EL (cell line): Measurements from ENCODE around the gene TBC1D1.
A peak's percentile ranks its signal among the peaks of the same experiment; 100 is the strongest.
"Not testable (repeated sequence)": the region's sequence is repeated elsewhere in the genome, so short reads cannot be mapped to it uniquely, and the experiment has no call there.

ENCODE experiments used
- DNase-seq: peaks from one replicate; pipeline ENCODE4 v3.0.0-alpha.2; 2016

The TBC1D1 gene

DNA sequence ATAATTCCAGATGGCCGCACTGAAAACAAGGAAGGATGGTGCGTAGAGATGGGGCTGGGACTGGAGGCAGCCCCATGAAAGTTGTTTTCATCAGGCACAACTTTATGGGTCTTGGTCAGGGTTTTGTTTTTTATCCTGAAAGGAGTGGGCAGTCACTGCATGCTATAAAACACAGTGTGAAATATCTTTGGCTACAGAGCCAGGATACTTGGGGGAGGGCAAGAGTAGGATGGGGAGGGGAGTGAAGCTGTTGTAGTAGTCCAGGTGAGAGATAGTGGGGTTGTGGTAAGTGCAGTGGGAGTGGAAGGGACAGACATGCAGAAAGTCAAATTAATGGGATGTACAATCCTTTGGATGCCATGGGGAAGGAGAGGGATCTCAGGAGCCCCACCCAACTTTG, 125.8 kb downstream of the TBC1D1 start:
- DNase-seq: no peak

GRCh38 chr4:38017609-38018008, 126.7 kb downstream of the TBC1D1 start:
- DNase-seq: no peak

DNA sequence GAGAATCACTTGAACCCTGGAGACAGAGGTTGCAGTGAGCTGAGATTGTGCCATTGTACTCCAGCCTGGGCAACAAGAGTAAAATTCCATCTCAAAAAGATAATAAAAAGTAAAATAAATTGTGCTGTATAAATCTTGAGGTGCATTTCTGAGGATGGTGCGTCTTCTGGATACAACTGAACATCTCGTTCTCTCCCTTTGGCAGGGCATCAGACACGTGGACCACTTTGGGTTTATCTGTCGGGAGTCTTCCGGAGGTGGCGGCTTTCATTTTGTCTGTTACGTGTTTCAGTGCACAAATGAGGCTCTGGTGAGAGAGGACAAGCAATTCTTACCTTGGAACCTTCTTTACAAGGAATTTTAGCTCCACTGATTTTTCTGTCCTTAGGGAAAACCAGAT, 129.5 kb downstream of the TBC1D1 start:
- DNase-seq: no peak

- not testable (repeated sequence) for DNase-seq
Measured at GRCh38 chr4:38020961-38021360, 130.1 kb downstream of the TBC1D1 start.

GRCh38 chr4:38021751-38022150, 130.9 kb downstream of the TBC1D1 start:
- DNase-seq: no peak

DNA sequence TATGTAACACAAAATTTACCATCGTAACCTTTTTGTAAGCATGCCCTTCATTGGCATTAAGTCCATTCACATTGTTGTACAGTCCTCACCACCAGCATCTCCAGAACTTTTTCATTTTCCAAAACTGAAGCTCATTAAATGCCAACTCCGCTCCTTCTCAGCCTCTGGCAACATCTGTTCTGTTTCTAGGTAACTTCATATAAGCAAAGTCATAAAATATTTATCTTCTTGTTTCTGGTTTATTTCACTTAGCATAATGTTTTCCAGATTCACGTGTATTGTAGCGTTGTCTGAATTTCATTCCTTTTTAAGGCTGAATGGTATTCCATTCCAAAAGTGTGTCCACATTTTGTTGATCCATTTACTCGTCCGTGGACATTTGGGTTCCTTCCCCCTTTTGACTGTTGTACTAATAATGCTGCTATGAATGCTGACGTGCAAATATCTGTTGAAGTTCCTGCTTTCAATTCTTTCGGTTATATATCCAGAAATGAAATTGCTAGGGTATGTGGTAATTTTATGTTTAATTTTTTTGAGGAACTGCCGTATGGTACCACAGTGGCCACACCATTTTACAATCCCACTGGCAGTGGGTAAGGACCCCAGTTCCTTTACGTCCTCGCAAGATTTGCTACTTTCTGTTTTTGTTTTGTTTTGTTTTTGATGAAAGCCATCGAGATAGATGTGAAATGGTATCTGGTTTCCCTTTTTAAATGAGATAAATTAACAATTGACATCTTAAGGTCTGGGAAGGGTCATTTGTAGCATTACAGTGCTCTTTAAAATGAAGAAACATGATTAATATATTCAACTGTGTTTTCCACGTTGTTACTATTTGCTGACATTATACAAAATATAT, 132.7 kb downstream of the TBC1D1 start:
- no peak for DNase-seq

DNA sequence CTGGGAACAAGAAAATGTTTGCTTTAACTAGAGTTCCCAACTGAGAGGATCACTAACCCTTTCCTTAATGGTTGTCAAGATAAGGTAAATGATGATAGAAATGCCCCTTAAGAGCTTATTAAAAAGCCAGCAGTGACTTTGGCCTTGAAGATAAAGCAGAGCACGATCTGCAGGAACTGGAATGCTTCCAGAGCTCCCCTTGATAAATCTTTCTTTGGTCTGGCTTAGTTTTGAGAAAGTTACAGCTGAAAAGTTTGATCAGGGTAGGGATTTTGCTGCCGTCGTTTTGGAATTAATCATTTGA, 133.3 kb downstream of the TBC1D1 start:
- DNase-seq: no peak

GRCh38 chr4:38025665-38026064, 134.8 kb downstream of the TBC1D1 start:
- no peak for DNase-seq

DNA sequence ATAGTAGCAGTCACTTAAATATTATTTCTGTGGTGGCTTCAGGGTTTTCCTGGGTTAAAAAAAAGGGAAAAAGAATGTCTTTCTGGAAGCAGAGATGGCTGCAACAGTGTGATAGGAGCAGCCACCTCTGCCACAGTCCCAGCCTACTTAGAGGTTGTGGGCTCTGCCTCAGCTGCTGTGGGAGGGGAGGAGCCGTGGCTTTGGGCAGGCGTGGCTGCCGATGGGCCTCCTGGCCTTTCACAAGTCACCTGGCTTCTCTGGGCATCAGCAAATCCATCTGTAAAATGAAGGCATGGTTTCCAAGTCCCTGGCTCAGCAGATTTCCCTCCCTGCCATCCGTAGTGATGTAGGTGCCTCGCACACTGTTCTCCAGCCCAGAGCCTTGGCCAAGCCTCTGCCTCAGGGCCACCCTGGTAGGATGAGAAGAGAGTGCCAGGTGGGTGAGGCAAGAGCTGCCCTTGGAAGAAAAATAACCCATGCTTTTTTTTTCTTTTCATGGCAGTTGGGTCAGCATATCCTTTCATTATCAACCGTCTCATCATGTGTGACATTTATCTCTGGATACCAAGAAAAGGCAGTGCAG, 135.4 kb downstream of the TBC1D1 start:
- no peak for DNase-seq

DNA sequence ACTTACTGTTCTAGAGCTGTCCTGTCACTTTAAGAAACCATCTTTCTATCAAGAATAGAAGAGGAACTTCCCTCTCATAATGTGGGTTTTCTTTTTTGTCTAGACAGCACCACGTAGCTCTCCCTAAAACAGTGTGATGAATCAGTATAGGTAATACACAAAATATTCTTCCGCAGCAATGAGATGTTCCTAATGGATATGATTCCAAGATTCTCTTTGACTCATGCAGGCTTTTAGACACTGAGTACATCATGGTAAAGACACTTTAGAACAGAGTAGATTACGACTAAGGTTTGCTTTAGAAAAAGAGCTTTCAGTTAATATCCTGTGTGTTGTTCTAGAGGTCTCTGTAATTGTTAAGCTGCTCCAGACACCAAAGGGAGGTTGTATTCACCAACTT, 139.1 kb downstream of the TBC1D1 start:
- DNase-seq: peak; percentile 56

DNA sequence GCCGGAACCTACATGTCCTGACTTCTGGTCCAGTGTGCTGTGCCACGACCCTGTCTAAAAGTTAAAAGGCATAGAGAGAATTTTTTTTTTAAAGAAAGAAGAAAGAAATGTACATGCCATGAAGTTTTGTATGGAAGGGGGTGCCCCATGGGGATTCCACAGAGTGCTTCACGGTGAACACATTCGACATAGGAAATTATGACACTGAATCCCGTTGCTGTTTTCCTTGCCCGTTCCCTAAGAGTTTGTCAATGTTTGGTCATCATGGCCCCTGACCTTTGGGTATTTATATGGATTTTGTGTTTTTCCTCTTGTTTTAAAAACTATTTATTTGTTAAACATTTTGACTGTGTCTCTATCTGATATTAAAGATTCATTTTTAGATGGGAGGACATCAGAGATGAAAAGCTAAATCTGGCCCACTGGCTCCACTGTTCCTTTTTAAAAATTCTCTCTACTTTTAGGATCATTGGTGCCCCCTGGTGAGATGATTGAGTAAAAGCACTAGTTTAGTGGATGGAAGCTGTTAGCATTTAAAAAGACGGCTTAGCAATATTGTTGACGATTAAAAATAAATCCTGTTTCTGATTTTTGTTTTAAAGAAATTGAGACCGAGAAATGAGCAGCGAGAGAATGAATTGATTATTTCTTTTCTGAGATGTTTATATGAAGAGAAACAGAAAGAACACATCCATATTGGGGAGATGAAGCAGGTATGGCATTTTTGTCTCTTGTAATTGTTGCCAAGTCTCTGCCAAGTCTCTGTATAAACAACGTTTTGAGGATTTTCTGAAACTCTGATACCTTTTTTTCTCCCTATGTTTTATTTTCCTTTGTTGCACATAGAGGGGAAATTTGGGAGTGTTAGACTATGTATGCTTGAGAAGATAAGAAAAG, 144.3 kb downstream of the TBC1D1 start:
- DNase-seq: peak; percentile 67

DNA sequence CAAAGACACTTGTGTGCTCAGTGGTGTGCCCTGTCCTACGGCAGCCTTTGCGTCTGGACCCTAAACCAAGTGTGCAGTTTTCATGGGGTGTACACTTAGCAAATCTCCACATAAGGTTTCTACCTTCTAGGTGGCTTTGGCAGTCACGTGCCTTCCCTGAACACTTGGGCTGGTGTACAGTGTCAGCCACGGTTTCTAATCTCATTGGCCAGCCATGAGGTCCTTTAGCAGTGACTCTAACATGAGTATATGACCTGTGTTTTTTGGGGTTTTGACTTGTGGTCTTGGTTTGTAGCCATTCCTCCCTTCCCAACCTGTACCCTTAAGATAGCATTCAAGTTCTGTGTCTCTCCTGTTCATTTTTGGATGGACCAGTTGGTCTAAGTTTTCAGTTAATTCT, 145.7 kb downstream of the TBC1D1 start:
- DNase-seq: no peak

DNA sequence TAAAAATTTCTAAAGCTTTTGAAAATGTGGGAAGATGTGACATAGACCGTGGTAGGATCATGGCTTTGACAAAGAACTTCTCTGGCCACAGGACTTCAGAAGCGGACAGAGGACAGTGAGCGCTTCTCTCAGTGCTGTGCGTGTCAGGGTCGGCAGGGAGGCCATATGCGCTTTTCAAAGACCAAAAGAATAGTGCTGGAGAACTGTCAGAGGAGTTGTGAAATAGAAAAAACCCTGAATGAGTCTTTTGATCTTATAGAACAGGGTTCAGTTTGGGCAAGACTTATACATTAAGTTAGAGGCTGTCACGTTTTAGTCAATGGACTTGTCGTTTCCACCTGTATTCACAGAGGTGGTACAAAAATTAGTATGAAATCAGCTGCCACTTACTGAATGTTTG, 146.7 kb downstream of the TBC1D1 start:
- DNase-seq: no peak

DNA sequence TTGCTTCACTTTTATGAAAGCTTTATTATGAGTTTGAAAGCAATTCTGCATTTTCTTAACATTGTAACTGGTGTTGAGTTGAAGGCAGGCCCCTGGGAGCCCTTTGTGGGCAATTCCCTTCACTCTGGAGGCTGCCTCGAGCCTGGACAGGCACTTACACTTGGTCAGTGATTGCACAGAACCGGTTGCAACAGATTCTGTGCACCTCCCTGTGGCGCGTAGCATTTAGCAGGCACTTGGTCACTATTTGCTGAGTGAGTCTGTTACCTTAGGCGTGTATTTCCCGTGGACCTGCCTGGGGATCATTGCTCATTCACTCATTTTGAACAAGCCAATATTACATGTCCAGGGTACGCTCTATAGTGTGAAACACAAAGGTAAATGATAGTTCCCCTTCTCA, 149.7 kb downstream of the TBC1D1 start:
- DNase-seq: no peak

- no peak for DNase-seq
Measured at GRCh38 chr4:38044060-38044459, 153.2 kb downstream of the TBC1D1 start.

GRCh38 chr4:38045289-38045988, 154.6 kb downstream of the TBC1D1 start:
- no peak for DNase-seq

GRCh38 chr4:38046727-38047489, 156.0 kb downstream of the TBC1D1 start:
- DNase-seq: no peak

DNA sequence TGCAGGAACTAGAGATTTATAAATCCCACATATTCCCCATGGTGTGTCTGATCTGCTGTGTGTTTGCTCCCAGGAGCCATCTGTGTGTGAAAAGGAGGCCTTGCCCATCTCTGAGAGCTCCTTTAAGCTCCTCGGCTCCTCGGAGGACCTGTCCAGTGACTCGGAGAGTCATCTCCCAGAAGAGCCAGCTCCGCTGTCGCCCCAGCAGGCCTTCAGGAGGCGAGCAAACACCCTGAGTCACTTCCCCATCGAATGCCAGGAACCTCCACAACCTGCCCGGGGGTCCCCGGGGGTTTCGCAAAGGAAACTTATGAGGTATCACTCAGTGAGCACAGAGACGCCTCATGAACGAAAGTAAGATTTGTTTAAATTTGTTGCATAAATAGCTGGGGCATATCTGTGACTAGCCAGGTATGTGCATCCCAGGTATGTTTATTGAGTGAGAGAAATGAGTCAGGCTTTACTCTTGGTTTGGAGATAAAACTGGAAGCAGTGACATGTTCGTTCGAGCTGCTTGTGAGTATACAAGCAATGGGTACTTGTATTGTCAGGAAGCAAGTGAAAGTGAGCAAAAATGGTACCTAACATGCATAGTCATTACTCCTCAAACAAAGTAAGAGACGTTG, 158.8 kb downstream of the TBC1D1 start:
- no peak for DNase-seq

- DNase-seq: no peak
Measured at GRCh38 chr4:38050560-38051350, 159.9 kb downstream of the TBC1D1 start.

- no peak for DNase-seq
Measured at GRCh38 chr4:38055566-38055965, 164.7 kb downstream of the TBC1D1 start.
